ENCODE results near the gene SERINC3. TPM values are rescaled to one million over a fixed set of nuclear protein-coding genes. Genes with fewer than 3 reads are reported as not detected.
A peak's percentile ranks its signal among the peaks of the same experiment; 100 is the strongest.

Gene SERINC3
- total and polyA plus RNA-seq, 2 of the 13 experiments (the other 11 are each of a cell fraction or from before 2014, with no cell fraction given), result 82.0 to 226 TPM

- TF ChIP-seq HNF1B (CRISPR knock-in tag; IDR thresholded peaks at IDR 0.05) (peak; percentile 96), TBL1XR1 (IDR thresholded peaks at IDR 0.05; ENCODE audit: borderline replicate concordance, low read length, partially characterized antibody) (peak; percentile 80), RAD21 (CRISPR knock-in tag; IDR thresholded peaks at IDR 0.05) (peak; percentile 56), ZNF143 (CRISPR knock-in tag; IDR thresholded peaks at IDR 0.05) (peak; percentile 47; the same call in 1 of the 2 replicates), XRCC5 (optimal IDR thresholded peaks at IDR 0.05; ENCODE audit: low read length) (peak; percentile 94), ZNF280D (CRISPR knock-in tag; IDR thresholded peaks at IDR 0.05) (peak; percentile 96), PCBP1 (IDR thresholded peaks at IDR 0.05; ENCODE audit: borderline replicate concordance, low read depth, low read length) (0 out of 2 replicates have a peak, but pooled peaks have one; percentile 83), AGO2 (optimal IDR thresholded peaks at IDR 0.05; ENCODE audit: low read depth, low read length) (peak; percentile 93), ZNF383 (CRISPR knock-in tag; IDR thresholded peaks at IDR 0.05; ENCODE audit: borderline replicate concordance) (peak; percentile 96; the same call in 1 of the 2 replicates), ZNF282 (IDR thresholded peaks at IDR 0.05; ENCODE audit: partially characterized antibody) (no peak), SMYD3 (CRISPR knock-in tag; IDR thresholded peaks at IDR 0.05) (0 out of 2 replicates have a peak, but pooled peaks have one; percentile 63), ZSCAN25 (CRISPR knock-in tag; IDR thresholded peaks at IDR 0.05) (peak; percentile 72; the same call in 1 of the 2 replicates), ZFP36L2 (CRISPR knock-in tag; IDR thresholded peaks at IDR 0.05) (no peak), ZFP82 (CRISPR knock-in tag; IDR thresholded peaks at IDR 0.05; ENCODE audit: borderline replicate concordance) (no peak; the same call in 1 of the 2 replicates), BORCS8-MEF2B (CRISPR knock-in tag; IDR thresholded peaks at IDR 0.05) (peak; percentile 97), U2AF2 (IDR thresholded peaks at IDR 0.05; ENCODE audit: low read depth, low read length) (0 out of 2 replicates have a peak, but pooled peaks have one; percentile 67), ZNF670 (CRISPR knock-in tag; IDR thresholded peaks at IDR 0.05; ENCODE audit: borderline replicate concordance) (no peak; the same call in 1 of the 2 replicates), RBFOX2 (IDR thresholded peaks at IDR 0.05; ENCODE audit: low read depth, low read length) (peak; percentile 92), KDM5A (IDR thresholded peaks at IDR 0.05; ENCODE audit: borderline replicate concordance, low read length) (peak; percentile 95), ZGPAT (CRISPR knock-in tag; IDR thresholded peaks at IDR 0.05) (peak; percentile 97), SRF (IDR thresholded peaks at IDR 0.05; ENCODE audit: low read depth, low read length) (no peak), ZBTB7A (CRISPR knock-in tag; IDR thresholded peaks at IDR 0.05) (peak; percentile 71; the same call in 1 of the 2 replicates)
Measured at GRCh38 chr20:44521484-44522481, at the start of gene SERINC3 (continued).
